ENCODE measurements around the gene AGTRAP. TPM values are rescaled to one million over a fixed set of nuclear protein-coding genes. Genes with fewer than 3 reads are reported as not detected.

AGTRAP gene
- total RNA-seq, 2 donors from 2014 or later: 44.1 to 44.2 TPM

DNA sequence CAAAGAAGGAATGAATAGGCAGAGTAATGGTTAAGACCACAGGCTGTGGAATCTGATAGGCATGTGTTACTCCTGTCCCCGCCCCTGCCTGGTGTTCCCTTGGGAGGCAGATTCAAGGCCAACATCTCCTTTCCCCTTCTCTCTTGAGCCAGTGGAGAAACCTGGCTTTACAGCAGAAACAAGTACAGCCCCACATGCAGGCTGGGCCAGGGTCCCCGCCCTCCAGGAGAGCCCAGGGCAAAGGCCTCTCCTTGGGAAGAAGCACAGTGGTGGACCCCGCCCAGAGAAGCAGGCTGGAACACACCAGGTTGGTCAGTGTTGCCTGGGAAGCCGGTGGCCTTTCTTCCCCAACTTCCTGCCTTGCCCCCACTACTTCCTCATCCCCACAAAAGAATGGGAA is 32.9 kb downstream of the AGTRAP start:
- no peak for ATAC-seq (ENCODE audit: insufficient number of reproducible peaks, low FRiP score, low read depth)

GRCh38 chr1:11769274-11769673 is 33.3 kb downstream of the AGTRAP start:
- DNase-seq (ENCODE audit: low spot score) (no peak), ATAC-seq (ENCODE audit: insufficient number of reproducible peaks, low FRiP score, low read depth) (no peak)
- TF ChIP-seq, protein P1, sequence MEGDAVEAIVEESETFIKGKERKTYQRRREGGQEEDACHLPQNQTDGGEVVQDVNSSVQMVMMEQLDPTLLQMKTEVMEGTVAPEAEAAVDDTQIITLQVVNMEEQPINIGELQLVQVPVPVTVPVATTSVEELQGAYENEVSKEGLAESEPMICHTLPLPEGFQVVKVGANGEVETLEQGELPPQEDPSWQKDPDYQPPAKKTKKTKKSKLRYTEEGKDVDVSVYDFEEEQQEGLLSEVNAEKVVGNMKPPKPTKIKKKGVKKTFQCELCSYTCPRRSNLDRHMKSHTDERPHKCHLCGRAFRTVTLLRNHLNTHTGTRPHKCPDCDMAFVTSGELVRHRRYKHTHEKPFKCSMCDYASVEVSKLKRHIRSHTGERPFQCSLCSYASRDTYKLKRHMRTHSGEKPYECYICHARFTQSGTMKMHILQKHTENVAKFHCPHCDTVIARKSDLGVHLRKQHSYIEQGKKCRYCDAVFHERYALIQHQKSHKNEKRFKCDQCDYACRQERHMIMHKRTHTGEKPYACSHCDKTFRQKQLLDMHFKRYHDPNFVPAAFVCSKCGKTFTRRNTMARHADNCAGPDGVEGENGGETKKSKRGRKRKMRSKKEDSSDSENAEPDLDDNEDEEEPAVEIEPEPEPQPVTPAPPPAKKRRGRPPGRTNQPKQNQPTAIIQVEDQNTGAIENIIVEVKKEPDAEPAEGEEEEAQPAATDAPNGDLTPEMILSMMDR (IDR thresholded peaks at IDR 0.05): no peak
- H3K9me3 ChIP-seq: no peaks in the 10 kb centered on the region
- no peaks in the 10 kb centered on the region for H3K27me3 ChIP-seq (replicated peaks; ENCODE audit: insufficient read depth)
- H3K27ac ChIP-seq: no peak overlapping the region
- no peaks in the 10 kb centered on the region for H3K36me3 ChIP-seq
- no peaks in the 10 kb centered on the region for H3K4me1 ChIP-seq (ENCODE audit: control insufficient read depth in 1 of 2, low read depth in 2 of 2)
- H3K4me3 ChIP-seq: no peak overlapping the region

More for the DNA sequence above, 32.9 kb downstream of the AGTRAP start:
- TF ChIP-seq, protein P1 (IDR thresholded peaks at IDR 0.05): no peak
- H3K9me3 ChIP-seq: no peaks in the 10 kb centered on the region
- H3K27ac ChIP-seq: no peak overlapping the region
- H3K27me3 ChIP-seq (replicated peaks; ENCODE audit: insufficient read depth): no peaks in the 10 kb centered on the region
- DNase-seq (ENCODE audit: low spot score): no peak
- no peaks in the 10 kb centered on the region for H3K4me1 ChIP-seq (ENCODE audit: control insufficient read depth in 1 of 2, low read depth in 2 of 2)
- no peaks in the 10 kb centered on the region for H3K36me3 ChIP-seq
- no peak overlapping the region for H3K4me3 ChIP-seq

- TF ChIP-seq, protein P1 (IDR thresholded peaks at IDR 0.05): no peak
- ATAC-seq (ENCODE audit: insufficient number of reproducible peaks, low FRiP score, low read depth): no peak
Measured at GRCh38 chr1:11770011-11770410, 34.1 kb downstream of the AGTRAP start.

GRCh38 chr1:11771481-11772043 is 35.6 kb downstream of the AGTRAP start:
- TF ChIP-seq, protein P1 (IDR thresholded peaks at IDR 0.05): no peak
- Histone ChIP-seq H3K4me1 (ENCODE audit: control insufficient read depth in 1 of 2, low read depth in 2 of 2) (no peaks in the 10 kb centered on the region), H3K27ac (no peak overlapping the region), H3K36me3 (no peaks in the 10 kb centered on the region), H3K27me3 (replicated peaks; ENCODE audit: insufficient read depth) (no peaks in the 10 kb centered on the region), H3K4me3 (no peak overlapping the region), H3K9me3 (no peaks in the 10 kb centered on the region)
- DNase-seq (ENCODE audit: low spot score) (no peak), ATAC-seq (ENCODE audit: insufficient number of reproducible peaks, low FRiP score, low read depth) (no peak)

More at GRCh38 chr1:11770011-11770410, 34.1 kb downstream of the AGTRAP start:
- no peaks in the 10 kb centered on the region for H3K4me1 ChIP-seq (ENCODE audit: control insufficient read depth in 1 of 2, low read depth in 2 of 2)
- no peak for DNase-seq (ENCODE audit: low spot score)
- H3K4me3 ChIP-seq: no peak overlapping the region
- H3K27me3 ChIP-seq (replicated peaks; ENCODE audit: insufficient read depth): no peaks in the 10 kb centered on the region
- H3K36me3 ChIP-seq: no peaks in the 10 kb centered on the region
- H3K9me3 ChIP-seq: no peaks in the 10 kb centered on the region
- no peak overlapping the region for H3K27ac ChIP-seq

DNA sequence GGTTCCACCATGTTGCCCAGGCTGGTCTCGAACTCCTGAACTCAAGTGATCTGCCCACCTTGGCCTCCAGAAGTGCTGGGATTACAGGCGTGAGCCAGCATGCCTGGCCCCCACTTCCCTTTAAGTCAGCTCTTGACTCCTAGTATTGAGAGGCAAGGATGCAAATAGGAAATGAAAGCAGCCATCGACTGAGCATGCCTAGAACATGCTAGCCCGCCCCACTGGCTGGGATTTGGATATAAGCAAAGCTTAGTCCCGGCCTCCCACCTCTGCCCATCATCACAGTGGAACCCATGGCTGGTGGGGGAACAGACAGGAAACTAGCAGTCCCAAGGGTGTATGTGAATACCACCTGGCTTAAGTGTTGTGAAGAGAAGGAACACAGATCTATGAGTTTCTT is 36.5 kb downstream of the AGTRAP start:
- Histone ChIP-seq H3K9me3 (no peaks in the 10 kb centered on the region), H3K27me3 (replicated peaks; ENCODE audit: insufficient read depth) (no peaks in the 10 kb centered on the region)
- no peak for ATAC-seq (ENCODE audit: insufficient number of reproducible peaks, low FRiP score, low read depth)

More for the DNA sequence above, 36.5 kb downstream of the AGTRAP start:
- TF ChIP-seq, protein P1 (IDR thresholded peaks at IDR 0.05): no peak
- DNase-seq (ENCODE audit: low spot score): no peak
- no peak overlapping the region for H3K4me3 ChIP-seq
- H3K36me3 ChIP-seq: no peaks in the 10 kb centered on the region
- no peak overlapping the region for H3K27ac ChIP-seq
- H3K4me1 ChIP-seq (ENCODE audit: control insufficient read depth in 1 of 2, low read depth in 2 of 2): no peaks in the 10 kb centered on the region
